Activated effector memory CD4-positive, alpha-beta T cell treated with anti-CD3 and anti-CD28 coated beads, Interleukin-2, amount 50 U/mL, for 16 hours (primary cell): ENCODE results near the gene TANC1.
"Not testable (repeated sequence)": the region's sequence is repeated elsewhere in the genome, so short reads cannot be mapped to it uniquely, and the experiment has no call there.

ENCODE experiments used
- DNase-seq: peaks from one replicate; pipeline ENCODE4 v3.0.0-alpha.2; 2020

The TANC1 gene

GRCh38 chr2:159032580-159032979 is 64.1 kb downstream of the TANC1 start:
- DNase-seq: no peak

GRCh38 chr2:159034713-159035112 is 66.3 kb downstream of the TANC1 start:
- no peak for DNase-seq

- no peak for DNase-seq
These were observed 67.5 kb downstream of the TANC1 start for GRCh38 chr2:159035790-159036411.

- DNase-seq: not testable (repeated sequence)
These were observed 68.0 kb downstream of the TANC1 start for GRCh38 chr2:159036461-159036860.

GRCh38 chr2:159041328-159041727 is 72.9 kb downstream of the TANC1 start:
- DNase-seq: not testable (repeated sequence)

GRCh38 chr2:159042115-159042850 is 73.8 kb downstream of the TANC1 start:
- no peak for DNase-seq

- DNase-seq: no peak
These were observed 75.3 kb downstream of the TANC1 start for GRCh38 chr2:159043710-159044109.

GRCh38 chr2:159044804-159045286 is 76.4 kb downstream of the TANC1 start:
- DNase-seq: no peak

- DNase-seq: no peak
These were observed 77.4 kb downstream of the TANC1 start for GRCh38 chr2:159045545-159046454.

GRCh38 chr2:159046966-159047365 is 78.5 kb downstream of the TANC1 start:
- DNase-seq: no peak

GRCh38 chr2:159050426-159050825 is 82.0 kb downstream of the TANC1 start:
- no peak for DNase-seq

GRCh38 chr2:159051133-159051532 is 82.7 kb downstream of the TANC1 start:
- DNase-seq: no peak

- DNase-seq: no peak
These were observed 83.2 kb downstream of the TANC1 start for GRCh38 chr2:159051661-159052060.

GRCh38 chr2:159052157-159052601 is 83.7 kb downstream of the TANC1 start:
- DNase-seq: no peak

- DNase-seq: no peak
These were observed 85.0 kb downstream of the TANC1 start for GRCh38 chr2:159053161-159054031.

GRCh38 chr2:159054032-159054334 is 85.5 kb downstream of the TANC1 start:
- DNase-seq: no peak

GRCh38 chr2:159054985-159055384 is 86.5 kb downstream of the TANC1 start:
- DNase-seq: no peak

GRCh38 chr2:159060518-159060917 is 92.1 kb downstream of the TANC1 start:
- no peak for DNase-seq

GRCh38 chr2:159063677-159064076 is 95.2 kb downstream of the TANC1 start:
- no peak for DNase-seq

GRCh38 chr2:159064446-159065301 is 96.2 kb downstream of the TANC1 start:
- DNase-seq: no peak

- DNase-seq: no peak
These were observed 96.9 kb downstream of the TANC1 start for GRCh38 chr2:159065313-159065712.

- DNase-seq: no peak
These were observed 97.5 kb downstream of the TANC1 start for GRCh38 chr2:159065891-159066290.
